ENCODE data around the gene FITM1. TPM values are rescaled to one million over a fixed set of nuclear protein-coding genes. Genes with fewer than 3 reads are reported as not detected.

FITM1 gene
- under 1 TPM in 2 of 4 donors, not detected in 2; 0.27 to 0.67 TPM for total RNA-seq

- H3K27ac ChIP-seq = peak within 1 kb of the TSS in 3 of 4 donors; percentile 46 to 69 (median 58)
- H3K27me3 ChIP-seq = no peaks in the 10 kb centered on the region
- no peaks in the 10 kb centered on the region for H3K36me3 ChIP-seq
- ATAC-seq = no peak
- H3K4me3 ChIP-seq = no peak within 1 kb of the TSS
- TF ChIP-seq POLR2A (IDR thresholded peaks at IDR 0.05) (no peak), POLR2AphosphoS5 (IDR thresholded peaks at IDR 0.05) (no peak), CTCF (IDR thresholded peaks at IDR 0.05) (no peak), EP300 (IDR thresholded peaks at IDR 0.05) (no peak)
- peaks cover 0 to 22% (median 2%) of the 10 kb centered on the region in 3 donors for H3K4me1 ChIP-seq
- no peaks in the 10 kb centered on the region for H3K9me3 ChIP-seq
- WGBS, 2 donors (ENCODE audit: low coverage in 1 of 2) = 80 to 86% methylated on average over 1 of the region's 5 CpGs
Measured at GRCh38 chr14:24130380-24130716, at the start of gene FITM1. TSS of gene FITM1 (plus strand) at chr14:24130659. CDS start at chr14:24131564, 905 bp downstream.

- Histone ChIP-seq H3K36me3 (no peaks in the 10 kb centered on the region), H3K4me3 (peak overlapping the region; percentile 30 to 67), H3K27ac (peak overlapping the region in 3 of 4 donors; percentile 45 to 69 (median 65)), H3K4me1 (peaks cover 0 to 18% (median 0%) of the 10 kb centered on the region in 3 donors), H3K9me3 (no peaks in the 10 kb centered on the region), H3K27me3 (no peaks in the 10 kb centered on the region)
- 0% methylated on average over 2 of the region's 74 CpGs; no CpG with 5 or more reads in 1 of the 2 donors for WGBS, 2 donors (ENCODE audit: low coverage in 1 of 2)
- ATAC-seq = peak; percentile 77
- TF ChIP-seq POLR2A (IDR thresholded peaks at IDR 0.05) = no peak
- no peak for TF ChIP-seq EP300 (IDR thresholded peaks at IDR 0.05)
Measured at GRCh38 chr14:24080888-24081738, 49.3 kb upstream of the FITM1 start.

GRCh38 chr14:24081739-24082211 is 48.7 kb upstream of the FITM1 start:
- Histone ChIP-seq H3K4me3 (peak overlapping the region; percentile 30 to 67), H3K9me3 (no peaks in the 10 kb centered on the region), H3K4me1 (peaks cover 0 to 18% (median 0%) of the 10 kb centered on the region in 3 donors), H3K27me3 (no peaks in the 10 kb centered on the region), H3K27ac (peak overlapping the region in 2 of 4 donors; percentile 65 to 69), H3K36me3 (no peaks in the 10 kb centered on the region)
- WGBS, 2 donors (ENCODE audit: low coverage in 1 of 2) = 79 to 82% methylated on average over 4 to 5 of the region's 26 CpGs
- ATAC-seq = no peak
- TF ChIP-seq POLR2AphosphoS5 (IDR thresholded peaks at IDR 0.05) = no peak
- TF ChIP-seq POLR2A (IDR thresholded peaks at IDR 0.05) = no peak
- TF ChIP-seq CTCF (IDR thresholded peaks at IDR 0.05) = no peak
- no peak for TF ChIP-seq EP300 (IDR thresholded peaks at IDR 0.05)

- TF ChIP-seq POLR2AphosphoS5 (IDR thresholded peaks at IDR 0.05) (no peak), CTCF (IDR thresholded peaks at IDR 0.05) (no peak), EP300 (IDR thresholded peaks at IDR 0.05) (no peak), POLR2A (IDR thresholded peaks at IDR 0.05) (no peak)
- Histone ChIP-seq H3K27me3 (no peaks in the 10 kb centered on the region), H3K9me3 (no peaks in the 10 kb centered on the region), H3K36me3 (no peaks in the 10 kb centered on the region), H3K27ac (no peak overlapping the region), H3K4me1 (peaks cover 0 to 18% (median 0%) of the 10 kb centered on the region in 3 donors), H3K4me3 (no peak overlapping the region)
- no peak for ATAC-seq
- WGBS, 2 donors (ENCODE audit: low coverage in 1 of 2) = 67% methylated on average over 1 of the region's 5 CpGs; no CpG with 5 or more reads in 1 of the 2 donors
Measured at GRCh38 chr14:24082411-24083080, 47.9 kb upstream of the FITM1 start.

GRCh38 chr14:24083462-24083861 is 47.0 kb upstream of the FITM1 start:
- TF ChIP-seq CTCF (IDR thresholded peaks at IDR 0.05) = no peak
- TF ChIP-seq POLR2AphosphoS5 (IDR thresholded peaks at IDR 0.05) = no peak
- TF ChIP-seq POLR2A (IDR thresholded peaks at IDR 0.05) = no peak
- TF ChIP-seq EP300 (IDR thresholded peaks at IDR 0.05) = no peak

More at GRCh38 chr14:24083462-24083861, 47.0 kb upstream of the FITM1 start:
- WGBS, 2 donors (ENCODE audit: low coverage in 1 of 2) = 89% methylated on average over 3 of the region's 3 CpGs
- no peak for ATAC-seq
- H3K4me1 ChIP-seq = peaks cover 0 to 18% (median 0%) of the 10 kb centered on the region in 3 donors
- H3K27ac ChIP-seq = no peak overlapping the region
- no peaks in the 10 kb centered on the region for H3K9me3 ChIP-seq
- H3K27me3 ChIP-seq = no peaks in the 10 kb centered on the region
- H3K4me3 ChIP-seq = no peak overlapping the region
- no peaks in the 10 kb centered on the region for H3K36me3 ChIP-seq
